Ovary (tissue), 3 donors: ENCODE measurements around the gene TNFAIP8L1.

Source experiments
- POLR2A ChIP-seq: fragments of 450-650 bp; IDR thresholded peaks from one replicate; pipeline ENCODE4 v1.6.1; 2017; ENCODE audit warnings: antibody characterized with exemption, mild to moderate bottlenecking, moderate library complexity
- TF ChIP-seq, protein P1 (sequence below), 3 donors: fragments of 450-650 bp in 2 of 3; fragments of 200-600 bp in 1 of 3; IDR thresholded peaks; one replicate each; pipeline versions ENCODE4 v1.5.1 to v1.8.0; 2016 to 2022; ENCODE audit warnings: antibody characterized with exemption in 3 of 3, mild to moderate bottlenecking in 1 of 3
- donor health status: DM: no; HTN: no; CAD: no.

DNA sequence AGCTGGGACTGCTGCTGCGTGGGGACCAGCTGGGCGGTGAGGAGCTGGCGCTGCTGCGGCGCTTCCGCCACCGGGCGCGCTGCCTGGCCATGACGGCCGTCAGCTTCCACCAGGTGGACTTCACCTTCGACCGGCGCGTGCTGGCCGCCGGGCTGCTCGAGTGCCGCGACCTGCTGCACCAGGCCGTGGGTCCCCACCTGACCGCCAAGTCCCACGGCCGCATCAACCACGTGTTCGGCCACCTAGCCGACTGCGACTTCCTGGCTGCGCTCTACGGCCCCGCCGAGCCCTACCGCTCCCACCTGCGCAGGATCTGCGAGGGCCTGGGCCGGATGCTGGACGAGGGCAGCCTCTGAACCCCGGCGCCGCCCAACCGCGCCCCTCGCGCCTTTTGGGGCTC is 12.8 kb downstream of the TNFAIP8L1 start:
- TF ChIP-seq, protein P1, sequence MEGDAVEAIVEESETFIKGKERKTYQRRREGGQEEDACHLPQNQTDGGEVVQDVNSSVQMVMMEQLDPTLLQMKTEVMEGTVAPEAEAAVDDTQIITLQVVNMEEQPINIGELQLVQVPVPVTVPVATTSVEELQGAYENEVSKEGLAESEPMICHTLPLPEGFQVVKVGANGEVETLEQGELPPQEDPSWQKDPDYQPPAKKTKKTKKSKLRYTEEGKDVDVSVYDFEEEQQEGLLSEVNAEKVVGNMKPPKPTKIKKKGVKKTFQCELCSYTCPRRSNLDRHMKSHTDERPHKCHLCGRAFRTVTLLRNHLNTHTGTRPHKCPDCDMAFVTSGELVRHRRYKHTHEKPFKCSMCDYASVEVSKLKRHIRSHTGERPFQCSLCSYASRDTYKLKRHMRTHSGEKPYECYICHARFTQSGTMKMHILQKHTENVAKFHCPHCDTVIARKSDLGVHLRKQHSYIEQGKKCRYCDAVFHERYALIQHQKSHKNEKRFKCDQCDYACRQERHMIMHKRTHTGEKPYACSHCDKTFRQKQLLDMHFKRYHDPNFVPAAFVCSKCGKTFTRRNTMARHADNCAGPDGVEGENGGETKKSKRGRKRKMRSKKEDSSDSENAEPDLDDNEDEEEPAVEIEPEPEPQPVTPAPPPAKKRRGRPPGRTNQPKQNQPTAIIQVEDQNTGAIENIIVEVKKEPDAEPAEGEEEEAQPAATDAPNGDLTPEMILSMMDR (IDR thresholded peaks at IDR 0.05): no peak
- no peak for TF ChIP-seq POLR2A
